Non-pigmented ciliary epithelial cell (primary cell): ENCODE results near the gene LZIC.

Source experiments
- DNase-seq: peaks from one replicate; pipeline ENCODE4 v3.0.0-alpha.2; 2010; ENCODE audit warnings: low read depth

Gene LZIC

DNA sequence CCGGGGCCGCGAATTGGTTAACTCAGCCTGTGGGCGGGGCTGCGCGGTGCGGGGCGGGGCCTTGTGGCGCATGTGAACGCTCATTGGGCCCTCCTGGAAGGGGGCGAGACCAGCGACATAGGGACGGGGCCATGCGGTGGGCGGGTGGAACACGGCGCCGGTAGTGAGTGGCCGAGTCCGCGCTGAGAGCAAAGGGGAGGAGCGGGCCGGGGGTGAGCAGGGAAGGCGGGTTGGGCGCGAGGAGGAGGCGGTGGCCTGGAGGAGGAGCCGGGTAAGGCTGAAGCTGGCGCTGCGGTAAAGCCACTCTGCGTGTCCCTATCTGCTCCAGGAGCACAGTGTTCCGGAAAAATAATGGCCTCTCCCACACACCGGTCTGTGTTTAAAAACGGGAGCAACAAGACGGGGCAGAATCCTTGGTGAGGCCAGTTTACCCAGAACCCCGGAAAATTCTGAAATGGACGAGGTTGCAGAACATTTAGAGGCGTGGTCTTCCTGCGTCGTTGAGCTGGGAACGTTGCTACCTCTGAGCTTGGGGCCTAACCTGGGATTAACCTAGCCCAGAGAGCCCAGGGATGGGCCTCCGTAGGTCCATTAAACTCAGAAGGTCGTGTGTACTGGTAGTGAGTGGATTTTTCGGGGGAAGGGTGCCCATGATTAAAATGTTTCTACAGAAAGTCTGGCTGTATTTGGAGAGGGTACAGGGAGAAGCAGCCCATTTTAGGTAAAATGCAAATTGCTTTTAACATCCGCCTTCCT is 32.6 kb downstream of the LZIC start:
- DNase-seq = peak; percentile 94

- no peak for DNase-seq
Measured at GRCh38 chr1:9910076-9910422, 33.1 kb downstream of the LZIC start, which contains the start of gene CTNNBIP1. Gene CTNNBIP1, minus strand, starts transcription at chr1:9910269. Its CDS starts 38,205 bp downstream, at chr1:9872064.

DNA sequence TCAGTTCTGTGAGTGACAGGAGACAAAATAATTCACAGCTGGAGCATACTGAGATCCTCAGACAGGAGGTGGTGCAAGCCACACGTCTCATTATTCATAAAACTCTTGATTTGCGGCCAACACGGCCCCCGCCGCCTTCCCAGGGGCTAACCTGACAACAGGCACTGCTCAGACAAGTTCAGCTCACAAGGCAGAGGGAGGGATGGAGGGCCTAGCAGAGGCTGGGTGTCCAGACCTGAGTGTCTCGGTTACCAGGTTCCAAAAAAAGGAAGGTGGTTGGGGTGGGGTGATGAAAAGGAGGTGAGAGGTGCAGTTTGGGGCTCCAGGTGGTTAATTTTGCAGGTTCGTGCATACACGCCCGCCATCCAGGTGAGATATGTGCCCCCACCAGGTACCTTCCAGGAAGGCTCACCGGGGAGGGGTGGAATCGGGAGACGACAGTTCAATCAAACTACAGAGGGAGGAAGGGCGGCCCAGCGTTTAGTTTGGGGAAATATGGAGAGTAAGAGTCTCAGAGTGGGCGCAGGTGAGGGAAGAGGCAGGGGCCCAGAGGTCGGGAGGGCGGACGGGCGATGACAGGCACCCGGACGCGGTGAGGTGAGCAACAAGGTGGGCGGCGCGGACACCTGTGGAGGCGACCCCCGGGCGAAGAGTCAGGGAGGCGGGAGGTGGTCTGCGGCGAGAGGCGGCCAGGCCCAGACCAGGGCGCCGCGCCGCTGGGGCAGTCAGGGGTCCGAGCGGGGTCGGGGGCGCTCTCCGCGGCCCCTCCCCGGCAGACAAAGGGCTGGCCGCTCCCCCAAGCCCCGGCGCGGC is 33.8 kb downstream of the LZIC start:
- no peak for DNase-seq

DNA sequence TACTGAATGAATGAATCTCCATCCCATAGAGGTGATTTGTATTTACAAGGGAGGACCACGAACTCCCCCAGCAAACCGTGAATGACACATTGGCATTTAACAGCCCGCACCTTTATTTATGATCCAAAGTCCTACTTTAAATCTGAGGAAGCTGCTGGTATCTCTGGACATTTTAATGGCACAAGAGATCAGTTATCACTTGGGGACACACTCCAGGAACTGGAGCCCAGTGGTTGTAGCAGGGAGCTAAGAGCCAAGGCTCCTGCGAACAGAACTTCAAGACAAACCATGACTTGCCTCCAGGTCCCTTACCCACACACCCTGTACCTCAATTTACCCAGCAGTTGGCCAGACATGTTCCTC is 34.3 kb downstream of the LZIC start:
- no peak for DNase-seq

- no peak for DNase-seq
Measured at GRCh38 chr1:9907441-9907840, 35.8 kb downstream of the LZIC start.

DNA sequence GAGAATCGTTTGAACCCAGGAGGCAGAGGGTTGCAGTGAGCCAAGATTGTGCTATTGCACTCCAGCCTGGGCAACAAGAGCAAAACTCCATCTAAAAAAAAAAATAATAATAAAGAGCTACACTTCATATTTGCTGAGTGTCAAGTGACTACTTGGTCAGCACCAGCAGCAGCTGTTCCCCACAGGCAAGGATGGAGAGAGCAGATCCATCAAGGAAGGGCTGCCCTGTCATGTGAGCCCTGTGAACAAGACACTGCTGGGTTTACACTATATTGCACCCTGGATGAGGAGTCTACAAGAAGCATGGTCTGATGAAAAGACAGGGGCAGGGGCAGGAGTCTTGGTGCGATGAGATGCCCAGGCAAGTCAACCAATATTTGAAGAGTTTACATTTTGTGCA is 36.7 kb downstream of the LZIC start:
- DNase-seq = no peak

GRCh38 chr1:9905010-9905409 is 38.2 kb downstream of the LZIC start:
- no peak for DNase-seq

DNA sequence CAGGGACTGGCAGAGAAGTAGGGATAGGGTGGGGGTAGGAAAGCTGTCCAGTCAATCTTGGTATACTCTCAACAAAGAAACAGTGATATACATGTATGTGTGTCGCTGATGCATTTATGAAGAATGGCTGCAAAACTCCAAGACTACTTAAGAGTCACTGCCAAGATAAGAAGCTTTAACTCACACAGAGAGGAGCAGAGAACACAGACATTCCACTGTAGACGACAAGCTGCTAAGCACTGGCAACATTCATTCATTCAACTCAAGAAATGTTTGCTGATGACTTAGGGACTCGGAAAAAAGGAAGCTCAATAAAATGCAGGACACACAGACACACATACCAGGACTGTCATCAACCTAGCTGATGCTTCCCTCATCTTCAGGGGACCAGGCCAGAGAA is 38.6 kb downstream of the LZIC start:
- peak; percentile 32 for DNase-seq

DNA sequence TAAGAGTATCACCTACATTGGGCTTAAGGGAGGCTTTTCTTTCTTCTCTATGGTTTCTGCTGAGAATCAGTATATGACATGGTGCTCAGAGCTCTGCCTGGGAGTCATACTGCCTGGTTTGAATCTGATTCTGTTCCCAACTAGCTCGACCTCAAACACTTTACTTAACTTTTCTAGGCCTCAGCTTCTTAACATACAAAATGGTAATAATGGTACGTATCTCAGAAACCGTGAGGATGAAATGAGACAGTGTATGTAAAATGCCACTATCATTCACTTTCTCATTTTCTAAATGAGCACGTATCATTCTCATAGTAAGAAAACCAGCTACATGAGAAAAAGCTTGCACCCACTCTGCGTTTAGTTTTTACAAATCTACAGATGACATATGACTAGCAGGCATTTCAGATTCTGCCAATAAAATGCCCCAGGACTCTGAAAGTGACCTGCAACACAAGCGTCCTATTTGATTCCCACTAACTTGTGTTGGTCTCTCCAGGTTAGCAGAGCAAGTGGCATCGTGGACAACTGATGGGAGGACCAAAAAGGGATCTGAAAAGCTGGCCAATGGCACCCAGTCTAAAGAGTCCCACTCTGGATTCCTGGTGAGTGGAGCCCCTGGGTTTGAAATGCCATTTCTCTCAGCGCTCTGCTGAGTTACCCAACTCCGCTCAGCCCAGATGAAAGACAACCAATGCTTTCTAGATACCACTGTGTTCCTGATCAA is 39.2 kb downstream of the LZIC start:
- DNase-seq = no peak

- DNase-seq = no peak
Measured at GRCh38 chr1:9902060-9902452, 41.1 kb downstream of the LZIC start.

DNA sequence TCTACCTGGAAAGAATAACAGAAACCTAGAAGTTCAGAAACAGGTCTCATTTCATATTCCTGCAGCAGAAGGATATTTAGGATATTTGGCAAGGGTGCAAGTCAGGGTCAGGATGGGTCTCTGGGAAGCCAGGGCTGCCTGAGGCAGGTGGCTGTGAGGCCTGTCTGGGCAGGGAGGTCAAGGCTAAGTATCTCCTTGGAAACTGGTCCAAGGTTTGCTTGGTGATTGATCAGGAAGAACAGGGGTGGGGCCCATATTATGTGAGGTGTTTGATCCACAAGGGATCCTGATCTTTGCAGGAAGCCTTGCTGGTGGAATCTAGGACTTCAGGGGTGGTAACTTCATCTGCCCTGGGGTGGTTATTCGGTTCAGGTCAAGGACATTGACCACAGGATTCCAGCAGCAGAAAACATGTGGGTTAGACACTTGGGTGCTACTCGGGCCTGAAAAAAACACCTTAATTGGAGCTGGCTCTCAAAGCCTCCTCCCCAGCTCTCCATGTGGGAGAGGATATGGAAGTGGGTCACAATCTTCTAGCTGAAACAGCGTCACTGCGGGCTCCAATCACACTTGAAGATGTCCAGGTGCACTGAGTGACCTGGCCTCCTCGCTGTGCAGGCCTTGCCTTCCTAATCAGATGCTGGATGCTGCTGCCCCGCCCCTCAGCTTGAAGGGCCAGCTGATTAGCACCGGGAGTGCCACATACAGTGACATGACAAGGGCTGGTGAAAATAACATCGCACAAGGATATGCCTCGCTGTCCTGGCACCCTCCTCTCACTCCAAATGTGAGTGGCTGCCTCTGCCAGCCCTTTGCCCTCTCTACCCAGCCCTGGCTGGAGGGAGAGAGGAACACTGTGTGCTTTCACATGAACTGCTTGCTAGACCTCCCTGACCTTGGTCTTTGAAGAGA is 41.8 kb downstream of the LZIC start:
- no peak for DNase-seq

GRCh38 chr1:9900142-9901043 is 42.8 kb downstream of the LZIC start:
- DNase-seq = no peak

GRCh38 chr1:9894115-9894514 is 49.1 kb downstream of the LZIC start:
- DNase-seq = no peak

GRCh38 chr1:9892563-9893528 is 50.3 kb downstream of the LZIC start:
- peak; percentile 60 for DNase-seq

GRCh38 chr1:9891207-9891606 is 52.0 kb downstream of the LZIC start:
- no peak for DNase-seq

- peak; percentile 86 for DNase-seq
Measured at GRCh38 chr1:9890224-9890731, 52.9 kb downstream of the LZIC start.

DNA sequence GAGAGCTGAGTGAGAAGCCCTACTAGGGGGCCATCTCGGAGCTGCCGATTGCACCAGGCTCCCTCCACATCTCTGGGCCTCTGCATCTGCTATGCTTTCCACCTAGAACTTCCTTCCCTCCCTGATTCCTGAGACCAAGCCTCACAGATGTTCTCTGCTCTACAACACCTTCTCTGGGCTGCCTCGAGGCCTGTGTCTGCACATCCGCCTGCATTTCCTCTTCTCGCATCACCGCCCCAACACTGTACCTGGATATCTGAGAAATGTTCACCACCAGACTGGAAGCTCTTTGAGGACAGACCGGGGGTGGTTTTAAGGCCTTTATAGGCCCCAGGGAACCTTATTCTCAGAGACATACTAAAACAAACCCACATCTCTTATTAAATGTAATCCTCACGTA is 53.8 kb downstream of the LZIC start:
- no peak for DNase-seq

DNA sequence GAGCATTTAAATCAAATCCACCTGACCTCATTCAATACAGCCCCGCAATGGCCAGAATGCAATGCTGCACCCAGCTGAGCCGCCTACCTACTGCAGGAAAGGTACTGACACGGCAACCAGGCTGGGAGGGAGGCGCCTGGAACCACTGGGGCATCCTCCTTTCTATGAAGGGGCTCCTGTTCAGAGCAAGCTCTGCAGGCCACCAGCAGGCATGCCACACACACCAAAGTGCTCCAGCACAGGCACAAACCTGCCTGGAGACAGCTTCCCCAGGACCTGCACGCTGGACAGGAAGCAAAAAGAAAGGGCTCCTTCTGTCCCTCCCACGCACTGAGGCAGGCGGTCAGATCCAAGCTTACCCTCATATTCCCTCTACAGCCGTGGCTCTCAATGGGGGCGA is 54.3 kb downstream of the LZIC start:
- no peak for DNase-seq

DNA sequence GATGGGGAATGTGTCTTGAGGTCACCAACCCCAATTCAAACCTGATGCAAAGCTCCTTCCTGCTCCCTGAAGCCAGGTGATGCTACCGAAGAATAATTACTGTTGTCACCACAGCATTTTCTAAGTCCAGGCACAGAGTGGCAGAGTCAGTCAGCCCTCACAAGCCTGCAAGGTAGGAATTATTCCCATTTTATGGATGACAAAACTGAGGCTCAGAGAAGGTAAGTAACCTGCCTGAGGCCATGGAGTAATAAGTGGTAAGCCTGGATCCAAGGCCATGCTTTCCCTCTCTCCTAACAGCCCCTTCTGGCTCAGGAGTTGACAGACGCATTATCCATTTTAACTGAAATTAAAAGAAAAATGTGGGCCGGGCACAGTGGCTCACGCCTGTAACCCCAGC is 56.1 kb downstream of the LZIC start:
- no peak for DNase-seq
